HuH-7.5 (cell line): ENCODE data around the gene SYT2.
"Not testable (repeated sequence)": the region's sequence is repeated elsewhere in the genome, so short reads cannot be mapped to it uniquely, and the experiment has no call there.

Experiments
- DNase-seq: peaks from one replicate; pipeline ENCODE4 v3.0.0; 2011; ENCODE audit warnings: low spot score

SYT2 gene

GRCh38 chr1:202623075-202623474 lies 87.2 kb downstream of the SYT2 start:
- no peak for DNase-seq

- no peak for DNase-seq
Observed at GRCh38 chr1:202622388-202622787, 87.9 kb downstream of the SYT2 start.

GRCh38 chr1:202621446-202621845 lies 88.8 kb downstream of the SYT2 start:
- no peak for DNase-seq

- not testable (repeated sequence) for DNase-seq
Observed at GRCh38 chr1:202620036-202620435, 90.2 kb downstream of the SYT2 start.

- DNase-seq, result no peak
Observed at GRCh38 chr1:202619505-202619904, 90.7 kb downstream of the SYT2 start.

GRCh38 chr1:202619012-202619411 lies 91.2 kb downstream of the SYT2 start:
- not testable (repeated sequence) for DNase-seq

- no peak for DNase-seq
Observed at GRCh38 chr1:202616355-202616915, 93.8 kb downstream of the SYT2 start.

GRCh38 chr1:202615501-202616354 lies 94.5 kb downstream of the SYT2 start:
- DNase-seq, result no peak

GRCh38 chr1:202615208-202615500 lies 95.1 kb downstream of the SYT2 start:
- not testable (repeated sequence) for DNase-seq

- not testable (repeated sequence) for DNase-seq
Observed at GRCh38 chr1:202614363-202615207, 95.7 kb downstream of the SYT2 start.

- no peak for DNase-seq
Observed at GRCh38 chr1:202613571-202613970, 96.7 kb downstream of the SYT2 start.

GRCh38 chr1:202612036-202612435 lies 98.2 kb downstream of the SYT2 start:
- DNase-seq, result not testable (repeated sequence)

- DNase-seq, result no peak
Observed at GRCh38 chr1:202605515-202605914, 104.7 kb downstream of the SYT2 start.

GRCh38 chr1:202603435-202603834 lies 106.8 kb downstream of the SYT2 start:
- DNase-seq, result no peak

GRCh38 chr1:202600432-202601041 lies 109.7 kb downstream of the SYT2 start:
- no peak for DNase-seq

- peak; percentile 72 for DNase-seq
Observed at GRCh38 chr1:202599669-202600431, 110.4 kb downstream of the SYT2 start.

- no peak for DNase-seq
Observed at GRCh38 chr1:202597090-202597761, 113.0 kb downstream of the SYT2 start.

GRCh38 chr1:202596638-202597037 lies 113.6 kb downstream of the SYT2 start:
- DNase-seq, result no peak

GRCh38 chr1:202593845-202594244 lies 116.4 kb downstream of the SYT2 start:
- no peak for DNase-seq

- DNase-seq, result no peak
Observed at GRCh38 chr1:202592146-202592545, 118.1 kb downstream of the SYT2 start.

- DNase-seq, result no peak
Observed at GRCh38 chr1:202591515-202591914, 118.7 kb downstream of the SYT2 start.
